GM23248 (cell line): Measurements from ENCODE around the gene HS3ST3B1. TPM values are rescaled to one million over a fixed set of nuclear protein-coding genes. Genes with fewer than 3 reads are reported as not detected.

Experiments used
- DNase-seq: peaks from one replicate; pipeline ENCODE4 v3.0.0-alpha.2; 2015
- H2AFZ ChIP-seq: fragments of 200-600 bp; sonication (generic); 2 replicates; pipeline ENCODE4 v1.6.1; 2016; ENCODE audit warnings: antibody characterized with exemption
- H3F3A ChIP-seq: fragments of 200-600 bp; sonication (generic); 2 replicates; pipeline ENCODE4 v1.6.1; 2016; ENCODE audit warnings: mild to moderate bottlenecking, antibody characterized with exemption, mixed run types; ENCODE audit not compliant: insufficient read depth
- H3K27ac ChIP-seq: fragments of 200-600 bp; sonication (generic); 2 replicates; pipeline ENCODE4 v1.5.1; 2016; ENCODE audit warnings: mild to moderate bottlenecking
- H3K27me3 ChIP-seq: fragments of 200-600 bp; sonication (generic); replicated peaks from 2 replicates; pipeline ENCODE4 v1.6.1; 2016; ENCODE audit warnings: mild to moderate bottlenecking; ENCODE audit not compliant: insufficient read depth
- H3K36me3 ChIP-seq: fragments of 200-600 bp; sonication (generic); 2 replicates; pipeline ENCODE4 v1.6.1; 2016; ENCODE audit warnings: low read depth, mild to moderate bottlenecking
- H3K4me1 ChIP-seq: fragments of 200-600 bp; sonication (generic); 2 replicates; pipeline ENCODE4 v1.6.1; 2016; ENCODE audit warnings: mild to moderate bottlenecking; ENCODE audit not compliant: insufficient read depth
- H3K4me2 ChIP-seq: fragments of 200-600 bp; sonication (generic); one replicate; pipeline ENCODE4 v1.6.1; 2016; ENCODE audit warnings: mild to moderate bottlenecking; ENCODE audit not compliant: unreplicated experiment
- H3K4me3 ChIP-seq: fragments of 200-600 bp; sonication (generic); 2 replicates; pipeline ENCODE4 v1.5.1; 2016; ENCODE audit warnings: mild to moderate bottlenecking
- H3K79me2 ChIP-seq: fragments of 200-600 bp; sonication (generic); 2 replicates; pipeline ENCODE4 v1.6.1; 2016; ENCODE audit warnings: mild to moderate bottlenecking; ENCODE audit not compliant: insufficient read depth
- H3K9ac ChIP-seq: fragments of 200-600 bp; sonication (generic); 2 replicates; pipeline ENCODE4 v1.6.1; 2016; ENCODE audit warnings: mild to moderate bottlenecking
- H3K9me2 ChIP-seq: fragments of 200-600 bp; sonication (generic); 2 replicates; pipeline ENCODE4 v1.6.1; 2016; ENCODE audit warnings: mixed run types, mild to moderate bottlenecking, moderate library complexity; ENCODE audit not compliant: insufficient read depth
- H3K9me3 ChIP-seq: fragments of 200-600 bp; sonication (generic); one replicate; pipeline ENCODE4 v1.6.1; 2017; ENCODE audit warnings: low read depth
- H4K20me1 ChIP-seq: fragments of 200-600 bp; sonication (generic); 2 replicates; pipeline ENCODE4 v1.6.0; 2016; ENCODE audit not compliant: insufficient read depth
- EZH2 ChIP-seq: fragments of 200-600 bp; sonication (generic); IDR thresholded peaks from 2 replicates; pipeline ENCODE4 v1.6.1; 2018; ENCODE audit warnings: antibody characterized with exemption, mild to moderate bottlenecking; ENCODE audit not compliant: insufficient read depth, poor library complexity, severe bottlenecking
- EZH2phosphoT487 ChIP-seq: fragments of 200-600 bp; sonication (generic); IDR thresholded peaks from 2 replicates; pipeline ENCODE4 v1.6.1; 2018; ENCODE audit warnings: antibody characterized with exemption, moderate library complexity, mild to moderate bottlenecking, low read depth; ENCODE audit not compliant: insufficient read depth
- WGBS, 2 experiments: methylation state at CpG; one replicate each; pipeline ENCODE4 v1.1.6; 2015 to 2017; ENCODE audit warnings: low lambda C conversion rate in 2 of 2, low coverage in 1 of 2; ENCODE audit errors: missing lambda C conversion rate in 2 of 2; 5-methylcytosine and 5-hydroxymethylcytosine counted together
- in situ Hi-C: fragments of 300-500 bp; cut with MboI; formaldehyde crosslinking; loops from 2 replicates; pipeline ENCODE4 v1.15.0; 2020
- polyA plus RNA-seq: library from polyadenylated mRNA; unstranded; fragments of >200 nt; fragmentation: Nextera tagmentation; extraction: Ambion mirVana; gene quantifications from 2 replicates; pipeline ENCODE4 v1.2.1, GENCODE V29; 2016
- total RNA-seq: library from RNA; depleted of rRNA; stranded (reverse); fragments of >200 nt; shearing (Covaris generic); gene quantifications from 2 replicates; pipeline ENCODE4 v1.2.3, GENCODE V29; 2014

Gene HS3ST3B1
- total and polyA plus RNA-seq, 2 experiments from 2014 or later = 37.6 to 41.9 TPM

DNA sequence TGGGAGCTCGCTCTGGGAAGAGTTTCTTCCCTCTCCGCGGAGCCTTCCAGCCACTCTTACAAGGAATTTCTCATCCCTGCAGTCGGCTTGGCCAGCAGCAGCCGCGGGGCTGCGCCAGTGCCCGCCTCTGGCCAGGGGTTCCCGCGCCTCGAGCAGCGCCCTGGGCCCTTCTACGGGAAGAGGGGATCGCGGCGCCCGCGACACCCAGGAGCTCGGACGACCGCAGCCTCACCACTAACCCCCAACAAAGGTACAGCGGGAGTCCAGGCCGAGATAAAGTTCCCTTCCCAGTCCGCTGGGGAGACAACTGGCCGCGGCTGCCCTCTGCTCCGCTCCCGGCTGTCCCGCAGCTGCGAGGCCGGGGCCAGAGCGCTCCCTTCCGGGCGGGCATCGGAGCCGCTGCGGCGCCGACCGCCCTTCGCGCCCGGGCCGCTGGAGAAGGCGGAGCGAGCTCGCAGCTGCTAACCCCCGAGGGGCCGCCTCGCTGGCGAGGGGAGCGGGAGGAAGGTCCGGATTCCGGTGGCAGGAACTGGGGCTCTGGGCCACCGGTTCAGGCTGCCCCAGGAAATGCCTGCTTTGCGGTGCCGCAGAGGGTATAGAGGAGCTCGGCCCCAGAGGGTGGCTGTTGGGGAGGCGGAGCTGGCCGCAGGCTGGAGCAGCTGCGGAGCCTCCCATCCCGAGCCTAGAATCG is 3.6 kb upstream of the HS3ST3B1 start:
- H3K4me1 ChIP-seq = peaks cover 19% of the 10 kb centered on the region
- H3K9me2 ChIP-seq = no peaks in the 10 kb centered on the region
- peak overlapping the region; percentile 82 for H2AFZ ChIP-seq
- in situ Hi-C loops = loop anchor here (10.0 kb wide), 2 partner anchors 703 to 963 kb away; no protein-coding TSS in a partner anchor
- peak overlapping the region; percentile 74 for H3K4me3 ChIP-seq
- H3K27me3 ChIP-seq = no peaks in the 10 kb centered on the region
- peak overlapping the region; percentile 96 for H3K4me2 ChIP-seq
- peak overlapping the region; percentile 80 for H3K9ac ChIP-seq
- TF ChIP-seq EZH2phosphoT487 (no peak), EZH2 (no peak)
- H4K20me1 ChIP-seq = no peaks in the 10 kb centered on the region
- peak overlapping the region; percentile 86 for H3K27ac ChIP-seq
- WGBS, 2 experiments = 1 to 2% methylated on average over 51 to 60 of the region's 63 CpGs
- H3K79me2 ChIP-seq = peaks cover 14% of the 10 kb centered on the region
- no peaks in the 10 kb centered on the region for H3K36me3 ChIP-seq
- no peaks in the 10 kb centered on the region for H3K9me3 ChIP-seq
- peaks cover 13% of the 10 kb centered on the region for H3F3A ChIP-seq
- DNase-seq = peak; percentile 90

DNA sequence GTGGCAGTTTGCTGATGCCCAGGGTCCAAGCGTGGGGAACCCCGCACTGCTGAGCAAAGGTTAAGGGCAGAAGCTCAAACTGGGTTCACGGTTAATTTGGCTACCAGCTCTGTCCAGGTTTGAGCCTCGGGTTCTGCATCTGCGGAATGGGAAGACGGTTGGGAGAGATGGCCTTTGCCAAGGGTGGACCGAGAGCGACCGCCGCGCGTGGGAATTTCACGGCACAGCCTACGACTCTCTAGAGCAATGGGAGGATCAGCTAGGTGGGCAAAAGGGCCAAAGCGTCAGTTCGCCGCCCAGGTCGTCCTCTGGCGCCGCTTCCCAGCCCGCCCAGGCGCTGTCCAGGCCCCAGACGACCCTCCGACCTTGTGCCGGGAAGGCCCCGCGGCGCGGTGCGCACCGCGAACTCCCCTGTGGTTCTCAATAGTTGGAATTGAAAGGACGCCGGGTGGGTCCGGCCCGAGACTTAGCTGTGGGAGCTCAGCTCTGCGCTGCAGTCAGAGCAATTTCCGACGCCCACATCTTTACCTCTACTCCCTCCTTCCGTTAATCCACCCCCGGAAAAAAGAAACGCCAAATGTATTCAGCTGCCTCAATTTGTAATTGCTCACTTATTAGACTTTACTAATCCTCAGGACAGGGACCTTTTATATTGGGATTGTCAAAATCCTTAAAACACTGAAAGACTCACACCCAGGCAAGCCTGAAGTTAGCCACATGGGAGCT is 2.5 kb upstream of the HS3ST3B1 start:
- no peaks in the 10 kb centered on the region for H3K36me3 ChIP-seq
- no peaks in the 10 kb centered on the region for H4K20me1 ChIP-seq
- peak overlapping the region; percentile 96 for H3K4me2 ChIP-seq
- H3K9ac ChIP-seq = peak overlapping the region; percentile 80
- 22 to 24% methylated on average over 42 of the region's 42 CpGs for WGBS, 2 experiments
- DNase-seq = peak; percentile 52
- H3K27me3 ChIP-seq = no peaks in the 10 kb centered on the region
- peaks cover 13% of the 10 kb centered on the region for H3F3A ChIP-seq
- peak overlapping the region; percentile 82 for H2AFZ ChIP-seq
- no peak for TF ChIP-seq EZH2
- TF ChIP-seq EZH2phosphoT487 = no peak
- H3K4me1 ChIP-seq = peaks cover 19% of the 10 kb centered on the region
- no peaks in the 10 kb centered on the region for H3K9me3 ChIP-seq
- H3K27ac ChIP-seq = peak overlapping the region; percentile 86
- H3K79me2 ChIP-seq = peaks cover 25% of the 10 kb centered on the region
- H3K4me3 ChIP-seq = peak overlapping the region; percentile 74
- no peaks in the 10 kb centered on the region for H3K9me2 ChIP-seq
- in situ Hi-C loops = loop anchor here (10.0 kb wide), 2 partner anchors 704 to 964 kb away; no protein-coding TSS in a partner anchor

- H3K4me3 ChIP-seq = peak overlapping the region; percentile 74
- H2AFZ ChIP-seq = peak overlapping the region; percentile 82
- peak overlapping the region; percentile 86 for H3K27ac ChIP-seq
These were observed 2.0 kb upstream of the HS3ST3B1 start for GRCh38 chr17:14298947-14299279.

DNA sequence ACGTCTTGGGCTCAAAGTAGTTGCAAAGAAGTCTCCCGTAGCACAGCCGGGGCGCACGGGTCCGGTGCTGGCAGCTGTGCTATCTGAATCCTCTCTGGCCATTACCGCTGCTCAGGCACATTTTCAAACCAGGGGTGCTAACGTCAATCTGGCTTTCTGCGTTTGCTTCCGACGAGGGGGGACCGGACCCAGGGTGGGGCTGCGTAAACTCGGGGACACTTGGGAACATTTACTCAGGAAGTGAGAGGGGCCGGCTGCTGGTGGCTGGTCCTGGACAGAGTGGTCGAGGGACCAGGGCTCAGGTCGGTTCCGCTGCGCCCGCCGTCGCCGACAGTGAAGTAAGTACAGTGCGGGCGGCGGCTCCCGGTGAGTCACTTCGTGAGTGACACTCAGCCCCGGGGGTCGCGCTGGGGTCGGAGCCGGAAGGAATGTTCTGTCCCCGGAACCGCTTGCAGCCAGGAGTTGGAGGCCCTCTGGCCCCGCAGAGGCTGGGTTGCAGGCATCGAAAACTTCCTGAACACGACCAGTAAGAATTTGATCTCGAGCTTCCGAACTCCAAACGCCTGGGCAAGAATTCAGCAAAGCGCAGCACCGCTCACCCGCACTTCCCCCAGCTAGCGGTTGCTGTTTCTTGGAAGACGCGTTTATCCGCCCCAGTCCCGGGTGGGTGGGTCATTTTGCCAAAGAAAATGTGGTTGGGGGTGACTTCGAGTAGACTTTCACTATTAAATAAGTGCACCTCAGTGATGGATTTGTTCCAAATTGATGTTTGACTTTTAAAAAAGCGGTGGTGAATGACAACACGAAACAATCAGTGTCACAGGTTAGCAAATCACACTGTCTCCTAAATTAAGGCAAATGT is 1.4 kb upstream of the HS3ST3B1 start:
- Histone ChIP-seq H3K27me3 (no peaks in the 10 kb centered on the region), H3K4me3 (peak overlapping the region; percentile 74), H4K20me1 (no peaks in the 10 kb centered on the region), H3K4me1 (peaks cover 19% of the 10 kb centered on the region), H3K27ac (peak overlapping the region; percentile 86), H2AFZ (peak overlapping the region; percentile 82), H3K4me2 (peak overlapping the region; percentile 96), H3F3A (peaks cover 14% of the 10 kb centered on the region), H3K9ac (peak overlapping the region; percentile 80), H3K9me3 (no peaks in the 10 kb centered on the region), H3K9me2 (no peaks in the 10 kb centered on the region), H3K36me3 (no peaks in the 10 kb centered on the region), H3K79me2 (peaks cover 36% of the 10 kb centered on the region)
- no peak for TF ChIP-seq EZH2phosphoT487
- no peak for TF ChIP-seq EZH2
- 2 to 4% methylated on average over 48 to 52 of the region's 52 CpGs for WGBS, 2 experiments
- in situ Hi-C loops = loop anchor here (10.0 to 25.0 kb wide), 3 partner anchors 705 to 965 kb away; no protein-coding TSS in a partner anchor
- DNase-seq = peak; percentile 85

More at GRCh38 chr17:14298947-14299279, 2.0 kb upstream of the HS3ST3B1 start:
- peaks cover 30% of the 10 kb centered on the region for H3K79me2 ChIP-seq
- H3F3A ChIP-seq = peaks cover 13% of the 10 kb centered on the region
- H3K9ac ChIP-seq = peak overlapping the region; percentile 80
- H3K9me3 ChIP-seq = no peaks in the 10 kb centered on the region
- H3K4me2 ChIP-seq = peak overlapping the region; percentile 96
- H4K20me1 ChIP-seq = no peaks in the 10 kb centered on the region
- WGBS, 2 experiments = 8 to 10% methylated on average over 8 of the region's 8 CpGs
- in situ Hi-C loops = loop anchor here (10.0 kb wide), 2 partner anchors 704 to 964 kb away; no protein-coding TSS in a partner anchor
- peaks cover 19% of the 10 kb centered on the region for H3K4me1 ChIP-seq
- no peak for TF ChIP-seq EZH2phosphoT487
- no peak for DNase-seq
- no peaks in the 10 kb centered on the region for H3K36me3 ChIP-seq
- H3K9me2 ChIP-seq = no peaks in the 10 kb centered on the region
- no peaks in the 10 kb centered on the region for H3K27me3 ChIP-seq
